Right atrium auricular region (tissue), 2 donors: ENCODE results near the gene AOPEP. TPM values are rescaled to one million over a fixed set of nuclear protein-coding genes. Genes with fewer than 3 reads are reported as not detected.

Experiments used
- DNase-seq: peaks from one replicate; pipeline ENCODE4 v3.0.0-alpha.2; 2019; ENCODE audit warnings: low spot score
- H3K27ac ChIP-seq, 2 donors: fragments of 200-600 bp; sonication (generic); 1 replicate in 1 of 2; 2 replicates in 1 of 2; pipeline ENCODE4 v1.5.1; 2016 to 2019
- H3K27me3 ChIP-seq, 2 donors: fragments of 200-600 bp; sonication (generic); one replicate each; pipeline versions ENCODE4 v1.5.1 to v1.6.0; 2017 to 2019
- H3K36me3 ChIP-seq: fragments of 200-600 bp; sonication (generic); one replicate; pipeline ENCODE4 v1.5.1; 2016
- H3K4me1 ChIP-seq, 2 donors: fragments of 200-600 bp; sonication (generic); one replicate each; pipeline versions ENCODE4 v1.5.1 to v1.6.0; 2017 to 2019
- H3K4me3 ChIP-seq, 2 donors: fragments of 200-600 bp; sonication (generic); 1 replicate in 1 of 2; 2 replicates in 1 of 2; pipeline ENCODE4 v1.5.1; 2017 to 2019; ENCODE audit warnings: mild to moderate bottlenecking in 1 of 2, moderate library complexity in 1 of 2
- H3K9me3 ChIP-seq, 2 donors: fragments of 200-600 bp; sonication (generic); one replicate each; pipeline ENCODE4 v1.5.1; 2019
- CTCF ChIP-seq, 2 donors: fragments of 200-600 bp; sonication (generic); IDR thresholded peaks; one replicate each; pipeline ENCODE4 v1.5.1; 2019; ENCODE audit warnings: antibody characterized with exemption in 2 of 2
- total RNA-seq, 2 donors: library from RNA; depleted of rRNA; stranded (reverse); fragments of >200 nt; gene quantifications; one replicate each; pipeline ENCODE4 v1.1.0, GENCODE V29; 2016

Gene AOPEP
- total RNA-seq, 2 donors from 2014 or later = 262 to 314 TPM

DNA sequence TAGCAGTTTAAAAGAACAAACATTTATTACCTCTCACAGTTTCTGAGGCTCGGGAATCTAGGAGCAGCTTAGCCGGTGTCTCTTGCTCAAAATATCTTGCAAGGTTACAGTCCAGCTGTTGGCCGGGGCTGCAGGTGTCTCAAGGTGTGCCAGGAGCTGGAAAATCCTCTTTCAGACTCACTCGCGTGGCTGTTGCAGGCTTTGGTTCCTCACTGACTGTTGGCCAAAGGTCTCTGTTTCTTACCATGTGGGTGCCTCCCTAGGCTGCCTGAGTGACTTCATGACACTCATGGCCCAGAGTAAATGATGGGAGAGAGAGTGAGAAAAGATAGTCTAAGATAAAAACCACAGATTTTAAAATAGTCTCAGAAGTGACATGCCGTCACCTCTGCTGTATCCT lies 43.8 kb downstream of the AOPEP start:
- no peaks in the 10 kb centered on the region for H3K9me3 ChIP-seq
- H3K4me3 ChIP-seq = no peak overlapping the region
- H3K36me3 ChIP-seq = no peaks in the 10 kb centered on the region
- H3K4me1 ChIP-seq = no peaks in the 10 kb centered on the region
- TF ChIP-seq CTCF (IDR thresholded peaks at IDR 0.05) = no peak
- H3K27me3 ChIP-seq = no peaks in the 10 kb centered on the region
- DNase-seq = no peak
- no peak overlapping the region for H3K27ac ChIP-seq

GRCh38 chr9:94771096-94771495 lies 44.6 kb downstream of the AOPEP start:
- Histone ChIP-seq H3K36me3 (no peaks in the 10 kb centered on the region), H3K4me3 (no peak overlapping the region), H3K27me3 (no peaks in the 10 kb centered on the region), H3K4me1 (no peaks in the 10 kb centered on the region), H3K9me3 (no peaks in the 10 kb centered on the region), H3K27ac (no peak overlapping the region)
- no peak for TF ChIP-seq CTCF (IDR thresholded peaks at IDR 0.05)
- DNase-seq = no peak

DNA sequence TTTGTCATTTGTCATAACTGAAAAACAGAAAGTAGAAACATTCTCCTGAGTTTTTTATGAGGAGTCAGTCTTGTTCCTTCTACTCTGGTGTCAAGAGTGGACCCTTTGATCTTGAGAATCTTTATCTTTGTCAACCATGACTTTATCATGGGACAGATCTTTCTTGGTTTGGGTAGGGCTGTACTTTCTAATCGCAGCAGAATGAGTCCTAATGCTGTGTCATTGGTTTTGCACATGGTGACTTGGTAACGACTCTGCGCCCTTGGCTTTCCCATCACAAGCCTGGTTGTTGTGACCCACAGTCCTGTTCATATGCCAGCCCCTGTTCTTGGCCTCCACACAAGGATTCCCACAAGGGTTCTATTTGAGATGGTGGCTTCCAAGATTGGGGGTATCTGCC lies 45.6 kb downstream of the AOPEP start:
- Histone ChIP-seq H3K36me3 (no peaks in the 10 kb centered on the region), H3K27me3 (no peaks in the 10 kb centered on the region), H3K4me1 (no peaks in the 10 kb centered on the region), H3K9me3 (no peaks in the 10 kb centered on the region), H3K27ac (peak overlapping the region; percentile 3 to 16), H3K4me3 (no peak overlapping the region)
- no peak for TF ChIP-seq CTCF (IDR thresholded peaks at IDR 0.05)
- DNase-seq = no peak

GRCh38 chr9:94772639-94773303 lies 46.3 kb downstream of the AOPEP start:
- no peaks in the 10 kb centered on the region for H3K27me3 ChIP-seq
- no peaks in the 10 kb centered on the region for H3K9me3 ChIP-seq
- H3K4me1 ChIP-seq = no peaks in the 10 kb centered on the region
- H3K27ac ChIP-seq = peak overlapping the region; percentile 3 to 16
- no peaks in the 10 kb centered on the region for H3K36me3 ChIP-seq
- DNase-seq = no peak
- H3K4me3 ChIP-seq = no peak overlapping the region
- TF ChIP-seq CTCF (IDR thresholded peaks at IDR 0.05) = no peak

DNA sequence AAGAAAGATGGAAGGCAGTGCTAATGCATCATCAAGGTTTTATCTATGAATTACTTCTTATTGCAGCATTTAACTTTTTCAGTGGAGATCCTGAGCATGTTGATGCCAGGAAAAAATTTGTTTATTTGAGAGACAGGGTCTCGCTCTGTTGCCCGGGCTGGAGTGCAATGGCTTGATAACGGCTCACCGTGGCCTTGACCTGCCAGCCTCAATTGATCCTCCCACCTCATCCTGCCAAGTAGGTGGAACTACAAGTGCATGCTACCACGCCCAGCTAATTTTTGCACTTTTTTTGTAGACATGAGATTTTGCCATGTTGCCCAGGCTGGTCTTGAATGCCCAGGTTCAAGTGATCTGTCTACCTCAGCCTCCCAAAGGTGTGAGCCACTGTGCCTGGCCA lies 47.2 kb downstream of the AOPEP start:
- TF ChIP-seq CTCF (IDR thresholded peaks at IDR 0.05) = no peak
- Histone ChIP-seq H3K4me1 (no peaks in the 10 kb centered on the region), H3K27me3 (no peaks in the 10 kb centered on the region), H3K9me3 (no peaks in the 10 kb centered on the region), H3K36me3 (no peaks in the 10 kb centered on the region), H3K27ac (no peak overlapping the region), H3K4me3 (no peak overlapping the region)
- DNase-seq = no peak

DNA sequence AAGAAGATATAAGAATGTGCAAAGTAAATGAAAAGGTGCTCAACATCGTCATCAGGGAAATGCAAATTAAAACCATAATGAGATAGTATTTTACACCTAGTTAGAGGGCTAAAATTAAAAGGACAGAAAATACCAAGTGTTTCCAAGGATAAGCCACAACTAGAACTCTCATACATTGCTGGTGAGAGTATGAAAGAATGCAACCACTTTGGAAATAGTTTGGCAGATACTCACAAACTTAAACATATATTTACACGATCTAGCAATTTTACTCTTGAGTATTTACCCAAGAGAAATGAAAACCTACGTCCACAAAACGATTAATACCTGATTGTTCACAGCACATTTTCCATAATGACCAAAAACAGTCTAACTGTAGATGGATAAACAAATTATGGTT lies 51.5 kb downstream of the AOPEP start:
- Histone ChIP-seq H3K4me1 (peaks cover 0 to 26% of the 10 kb centered on the region in 2 donors), H3K27ac (peak overlapping the region in 1 of 2 donors; percentile 91), H3K36me3 (no peaks in the 10 kb centered on the region), H3K27me3 (no peaks in the 10 kb centered on the region), H3K9me3 (no peaks in the 10 kb centered on the region), H3K4me3 (no peak overlapping the region)
- DNase-seq = no peak
- TF ChIP-seq CTCF (IDR thresholded peaks at IDR 0.05) = no peak
